Activated CD8-positive, alpha-beta T cell treated with anti-CD3 and anti-CD28 coated beads for 36 hours (primary cell): ENCODE data around the gene FSTL3. TPM values are rescaled to one million over a fixed set of nuclear protein-coding genes. Genes with fewer than 3 reads are reported as not detected.

Experiments used
- ATAC-seq: fragments of 200-7000 bp; cut with Tn5 transposase; one replicate; pipeline ENCODE4 v1.10.0; 2021; ENCODE audit warnings: mild to moderate bottlenecking, moderate library complexity
- CTCF ChIA-PET: fragments of 350-600 bp; sonication (Branson Sonifier 250); formaldehyde crosslinking; loops from one replicate; lab custom pipeline; 2021; ENCODE audit warnings: antibody characterized with exemption; lab: Charles Lee
- POLR2A ChIA-PET: fragments of 350-600 bp; sonication (Branson Sonifier 250); formaldehyde crosslinking; loops from one replicate; lab custom pipeline; 2021; ENCODE audit warnings: antibody characterized with exemption; lab: Charles Lee
- DNase-seq: peaks from one replicate; pipeline ENCODE4 v3.0.0-alpha.2; 2020
- H3K27ac Mint-ChIP-seq: one replicate; pipeline ENCODE4 v1.8.0; 2021; ENCODE audit warnings: mild to moderate bottlenecking, mixed read lengths
- H3K27me3 Mint-ChIP-seq: one replicate; pipeline ENCODE4 v1.8.0; 2021; ENCODE audit warnings: mixed read lengths
- H3K36me3 Mint-ChIP-seq: one replicate; pipeline ENCODE4 v1.8.0; 2021; ENCODE audit warnings: low read depth, mixed read lengths
- H3K4me1 Mint-ChIP-seq: one replicate; pipeline ENCODE4 v1.8.0; 2021; ENCODE audit warnings: low read depth, mixed read lengths
- H3K4me3 Mint-ChIP-seq: one replicate; pipeline ENCODE4 v1.8.0; 2021; ENCODE audit warnings: mild to moderate bottlenecking, moderate library complexity, mixed read lengths
- H3K9me3 Mint-ChIP-seq: one replicate; pipeline ENCODE4 v1.8.0; 2021; ENCODE audit warnings: mixed read lengths
- CTCF ChIP-seq: fragments of 200-600 bp; IDR thresholded peaks from one replicate; pipeline ENCODE4 v1.8.0; 2022; ENCODE audit warnings: antibody characterized with exemption, mild to moderate bottlenecking
- intact Hi-C: fragments of 100-400 bp; cut with micrococcal nuclease; formaldehyde crosslinking; loops from one replicate; pipeline ENCODE4 v1.10.0; 2022
- total RNA-seq, 2 experiments: library from RNA; stranded (reverse); gene quantifications; one replicate each; pipeline ENCODE4 v1.2.3, GENCODE V29; 2021

Gene FSTL3
- total RNA-seq, 2 experiments from 2014 or later = 12.3 TPM

- Mint-ChIP-seq H3K4me1 (no peaks in the 10 kb centered on the region), H3K27me3 (no peaks in the 10 kb centered on the region), H3K36me3 (peaks cover 5% of the 10 kb centered on the region), H3K9me3 (no peaks in the 10 kb centered on the region), H3K4me3 (no peak overlapping the region), H3K27ac (no peak overlapping the region)
- ChIA-PET POLR2A (interaction anchor here (0.5 to 1.7 kb wide), 3 partner anchors 10 to 42 kb away, joined by 3 to 6 read pairs (median 3); no protein-coding TSS in a partner anchor), CTCF (no interaction called here)
- no peak for ATAC-seq
- intact Hi-C loops = no loop called here
- no peak for TF ChIP-seq CTCF
- no peak for DNase-seq
These were observed 30.0 kb upstream of the FSTL3 start for GRCh38 chr19:645912-646778.

DNA sequence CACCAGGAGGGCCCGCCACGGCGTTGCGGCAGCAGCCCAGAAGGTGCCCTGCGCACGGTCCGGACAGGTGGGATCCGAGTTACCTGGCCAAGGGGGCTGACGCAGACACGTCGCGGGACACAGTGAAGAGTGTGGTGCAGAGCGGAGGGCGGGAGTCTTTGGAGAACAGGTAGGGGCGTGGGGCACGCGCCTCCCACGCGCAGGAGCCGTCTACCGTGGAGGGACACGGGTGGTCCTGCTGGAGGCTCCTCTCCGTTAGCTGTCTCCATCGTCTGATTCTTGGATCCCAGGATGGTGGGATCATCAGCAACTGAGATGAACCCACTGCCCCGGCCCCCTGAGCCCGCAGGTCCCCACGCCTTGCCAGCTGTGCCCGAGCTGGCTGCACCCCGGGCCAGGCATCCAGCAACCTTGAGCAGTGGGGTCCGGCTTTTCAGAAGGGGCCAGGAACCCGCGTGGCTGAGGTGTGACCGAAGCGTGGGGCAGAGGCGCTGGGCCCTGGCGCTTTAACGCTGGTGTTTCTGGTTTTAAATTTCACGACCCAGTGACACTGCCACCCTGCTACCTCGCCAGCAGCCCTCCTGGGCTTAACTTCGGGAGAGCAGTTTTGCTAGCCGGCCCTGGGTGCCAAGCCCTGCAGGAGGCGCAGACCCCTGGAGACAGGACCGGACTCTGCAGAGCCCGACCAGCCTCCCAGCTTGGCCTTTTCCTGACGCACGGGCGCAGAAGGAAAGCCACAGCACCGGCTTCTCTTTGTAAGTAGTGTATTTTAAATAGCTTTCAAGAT is 29.2 kb upstream of the FSTL3 start:
- Mint-ChIP-seq H3K4me3 (no peak overlapping the region), H3K27me3 (no peaks in the 10 kb centered on the region), H3K9me3 (no peaks in the 10 kb centered on the region), H3K27ac (no peak overlapping the region), H3K4me1 (no peaks in the 10 kb centered on the region), H3K36me3 (peaks cover 5% of the 10 kb centered on the region)
- ATAC-seq (no peak), DNase-seq (no peak)
- intact Hi-C loops = no loop called here
- ChIA-PET POLR2A (interaction anchor here (1.7 kb wide), 1 partner anchor 13 kb away, joined by 6 read pairs; no protein-coding TSS in a partner anchor), CTCF (no interaction called here)
- no peak for TF ChIP-seq CTCF

- Mint-ChIP-seq H3K36me3 (peaks cover 5% of the 10 kb centered on the region), H3K4me1 (no peaks in the 10 kb centered on the region), H3K27ac (no peak overlapping the region), H3K9me3 (no peaks in the 10 kb centered on the region), H3K4me3 (no peak overlapping the region), H3K27me3 (no peaks in the 10 kb centered on the region)
- ChIA-PET POLR2A (interaction anchor here (1.7 kb wide), 1 partner anchor 12 kb away, joined by 6 read pairs; no protein-coding TSS in a partner anchor), CTCF (no interaction called here)
- DNase-seq (no peak), ATAC-seq (no peak)
- intact Hi-C loops = no loop called here
- no peak for TF ChIP-seq CTCF
These were observed 28.5 kb upstream of the FSTL3 start for GRCh38 chr19:647566-648284.

DNA sequence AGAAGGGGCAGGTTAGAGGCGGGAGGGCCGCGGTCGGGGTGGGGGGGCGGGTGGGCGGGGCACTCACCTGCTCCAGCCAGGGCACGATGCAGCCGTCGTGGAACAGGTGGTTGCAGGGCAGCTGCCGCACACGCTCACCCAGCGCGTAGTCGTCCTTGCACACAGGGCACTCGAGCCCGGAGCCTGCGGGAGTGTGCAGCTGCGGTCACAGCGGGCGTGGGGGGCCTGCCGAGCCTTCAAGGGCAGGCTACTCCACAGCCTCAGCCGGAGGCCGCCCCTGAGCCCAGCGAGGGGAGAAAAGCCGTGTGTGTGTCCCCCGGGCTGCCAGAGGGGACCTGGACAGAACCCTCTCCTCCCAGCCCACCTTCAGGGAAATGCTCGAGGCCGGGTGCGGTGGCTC is 27.9 kb upstream of the FSTL3 start:
- Mint-ChIP-seq H3K9me3 (no peaks in the 10 kb centered on the region), H3K27me3 (no peaks in the 10 kb centered on the region), H3K36me3 (peaks cover 5% of the 10 kb centered on the region), H3K4me3 (no peak overlapping the region), H3K4me1 (no peaks in the 10 kb centered on the region), H3K27ac (no peak overlapping the region)
- POLR2A ChIA-PET = interaction anchor here (1.1 to 1.7 kb wide), 2 partner anchors 12 to 15 kb away, joined by 3 to 6 read pairs; no protein-coding TSS in a partner anchor
- TF ChIP-seq CTCF = no peak
- CTCF ChIA-PET = no interaction called here
- DNase-seq (no peak), ATAC-seq (no peak)
- intact Hi-C loops = no loop called here
